Measurements from ENCODE around the gene SPAG5.
A peak's percentile ranks its signal among the peaks of the same experiment; 100 is the strongest.

The SPAG5 gene

GRCh38 chr17:28572259-28573039 is 26.4 kb downstream of the SPAG5 start:
- peak; percentile 61 for DNase-seq

- DNase-seq: peak; percentile 97
Observed at GRCh38 chr17:28571361-28572122, 27.3 kb downstream of the SPAG5 start, which contains the start of gene PIGS. Gene PIGS (minus strand): TSS chr17:28571524. CDS start chr17:28571496, 28 bp downstream.

GRCh38 chr17:28570716-28571360 is 28.0 kb downstream of the SPAG5 start:
- peak; percentile 85 for DNase-seq

GRCh38 chr17:28569446-28569845 is 29.4 kb downstream of the SPAG5 start:
- DNase-seq: peak; percentile 6

GRCh38 chr17:28567604-28568003 is 31.2 kb downstream of the SPAG5 start:
- DNase-seq: no peak

GRCh38 chr17:28563475-28563874 is 35.4 kb downstream of the SPAG5 start:
- no peak for DNase-seq

GRCh38 chr17:28555022-28555421 is 43.8 kb downstream of the SPAG5 start:
- DNase-seq: no peak

- DNase-seq: no peak
Observed at GRCh38 chr17:28554565-28554964, 44.3 kb downstream of the SPAG5 start.

GRCh38 chr17:28553000-28553505 is 45.8 kb downstream of the SPAG5 start:
- DNase-seq: no peak

- DNase-seq: peak; percentile 92
Observed at GRCh38 chr17:28552176-28552999, 46.4 kb downstream of the SPAG5 start, which contains the start of gene UNC119. Gene UNC119 (minus strand): TSS chr17:28552624. CDS start chr17:28552557, 67 bp downstream.

GRCh38 chr17:28551421-28552175 is 47.2 kb downstream of the SPAG5 start:
- DNase-seq: no peak

- DNase-seq: no peak
Observed at GRCh38 chr17:28550858-28551257, 48.0 kb downstream of the SPAG5 start.

- DNase-seq: peak; percentile 84
Observed at GRCh38 chr17:28549236-28550132, 49.3 kb downstream of the SPAG5 start.

GRCh38 chr17:28548417-28549130 is 50.3 kb downstream of the SPAG5 start:
- DNase-seq: no peak

- peak; percentile 86 for DNase-seq
Observed at GRCh38 chr17:28547623-28548416, 51.0 kb downstream of the SPAG5 start.

- DNase-seq: no peak
Observed at GRCh38 chr17:28547096-28547622, 51.7 kb downstream of the SPAG5 start.

GRCh38 chr17:28545787-28546415 is 52.9 kb downstream of the SPAG5 start:
- DNase-seq: no peak

GRCh38 chr17:28545141-28545503 is 53.7 kb downstream of the SPAG5 start:
- no peak for DNase-seq

All from activated effector memory CD4-positive, alpha-beta T cell treated with anti-CD3 and anti-CD28 coated beads, Interleukin-2, amount 50 U/mL, for 16 hours (primary cell).